Esophagus muscularis mucosa (tissue), 3 donors: ENCODE results near the gene GGCX.

Experiments used
- CTCF ChIP-seq, 3 experiments: fragments of 200-600 bp in 2 of 3; fragments of 450-650 bp in 1 of 3; sonication (generic) in 2 of 3; IDR thresholded peaks; one replicate each; pipeline ENCODE4 v1.5.1; 2017 to 2019; ENCODE audit warnings: antibody characterized with exemption in 3 of 3, mild to moderate bottlenecking in 2 of 3, moderate library complexity in 1 of 3
- POLR2A ChIP-seq: fragments of 450-650 bp; IDR thresholded peaks from one replicate; pipeline ENCODE4 v1.6.1; 2017; ENCODE audit warnings: antibody characterized with exemption, moderate library complexity, mild to moderate bottlenecking, low read depth

DNA sequence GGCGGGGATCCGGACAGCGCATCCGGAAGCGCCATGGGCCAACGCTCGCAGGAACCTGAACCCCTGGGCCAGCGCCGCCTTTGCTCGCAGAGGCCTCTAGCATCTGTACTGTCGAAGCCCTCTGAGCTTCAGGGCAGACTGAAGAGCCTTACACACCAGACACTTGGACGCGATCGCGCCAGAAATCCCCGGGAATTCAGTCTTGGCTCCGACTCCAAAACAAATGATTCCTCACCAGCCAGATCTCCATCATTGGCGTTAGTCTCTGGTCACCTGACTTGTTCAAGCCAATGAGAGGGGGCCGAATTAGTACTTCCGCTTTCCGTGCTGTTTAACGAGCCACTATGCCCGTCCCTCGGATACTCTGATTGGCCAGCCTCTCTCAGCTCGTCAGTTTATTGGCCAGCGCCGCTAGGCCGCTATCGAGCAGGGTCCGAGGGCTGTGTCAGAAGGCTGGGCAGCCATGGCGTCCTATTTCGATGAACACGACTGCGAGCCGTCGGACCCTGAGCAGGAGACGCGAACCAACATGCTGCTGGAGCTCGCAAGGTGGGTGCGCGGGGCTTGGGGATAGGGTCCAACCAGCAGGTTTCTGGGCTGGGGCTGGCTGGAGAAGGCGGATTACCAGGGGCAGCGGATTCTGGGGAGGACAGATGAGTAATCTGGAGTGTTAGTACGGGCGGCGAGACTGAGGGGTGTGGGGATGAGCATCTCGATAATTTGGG is 34.2 kb upstream of the GGCX start, which contains the start of gene RNF181:
- TF ChIP-seq CTCF (IDR thresholded peaks at IDR 0.05) (no peak), POLR2A (peak; percentile 80)
